ENCODE results near the gene SOCS1.

DNA sequence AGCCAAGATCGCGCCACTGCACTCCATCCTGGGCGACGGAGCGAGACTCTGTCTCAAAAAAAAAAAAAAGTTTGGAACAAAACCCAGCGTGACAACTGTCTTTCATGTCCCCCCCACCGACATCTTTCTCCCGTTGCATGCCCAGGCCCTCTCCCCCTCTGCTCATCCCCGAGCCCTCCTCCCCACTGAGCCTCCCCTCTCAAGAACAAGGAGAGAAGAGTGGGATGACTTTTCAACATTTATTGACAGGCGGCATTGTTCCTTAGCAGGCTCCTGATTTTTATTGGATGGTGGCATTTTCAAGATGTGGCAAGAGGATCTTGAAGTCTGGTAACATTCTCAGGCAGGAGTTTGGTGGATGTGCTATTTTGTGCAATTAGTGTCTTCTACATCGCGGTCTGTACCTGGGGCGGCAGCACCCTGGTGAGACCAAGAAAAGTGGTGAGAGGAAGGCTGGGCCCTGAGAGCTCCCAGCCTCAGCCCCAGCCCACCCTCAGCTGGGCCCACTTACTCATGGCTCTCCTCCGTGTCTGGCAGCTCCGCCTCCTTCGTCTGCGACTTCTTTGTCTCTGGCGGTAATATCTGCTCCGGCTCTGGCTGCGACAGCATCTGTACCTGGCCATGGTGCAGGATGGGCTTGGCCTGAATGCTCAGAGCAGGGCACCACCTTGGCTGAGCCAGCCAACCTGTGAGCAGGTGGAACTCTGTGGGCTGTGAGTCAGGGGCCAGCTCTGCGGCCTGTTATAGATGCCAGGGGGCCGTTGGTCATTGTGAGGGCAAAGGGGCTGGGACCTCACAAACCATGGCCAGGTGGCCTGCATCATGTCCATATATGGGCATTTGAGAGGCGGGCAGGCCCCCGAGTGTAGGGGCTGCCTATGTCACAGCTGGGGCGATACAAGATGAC is 24.9 kb upstream of the SOCS1 start, which contains the start of gene PRM1:
- TF ChIP-seq, protein P1, sequence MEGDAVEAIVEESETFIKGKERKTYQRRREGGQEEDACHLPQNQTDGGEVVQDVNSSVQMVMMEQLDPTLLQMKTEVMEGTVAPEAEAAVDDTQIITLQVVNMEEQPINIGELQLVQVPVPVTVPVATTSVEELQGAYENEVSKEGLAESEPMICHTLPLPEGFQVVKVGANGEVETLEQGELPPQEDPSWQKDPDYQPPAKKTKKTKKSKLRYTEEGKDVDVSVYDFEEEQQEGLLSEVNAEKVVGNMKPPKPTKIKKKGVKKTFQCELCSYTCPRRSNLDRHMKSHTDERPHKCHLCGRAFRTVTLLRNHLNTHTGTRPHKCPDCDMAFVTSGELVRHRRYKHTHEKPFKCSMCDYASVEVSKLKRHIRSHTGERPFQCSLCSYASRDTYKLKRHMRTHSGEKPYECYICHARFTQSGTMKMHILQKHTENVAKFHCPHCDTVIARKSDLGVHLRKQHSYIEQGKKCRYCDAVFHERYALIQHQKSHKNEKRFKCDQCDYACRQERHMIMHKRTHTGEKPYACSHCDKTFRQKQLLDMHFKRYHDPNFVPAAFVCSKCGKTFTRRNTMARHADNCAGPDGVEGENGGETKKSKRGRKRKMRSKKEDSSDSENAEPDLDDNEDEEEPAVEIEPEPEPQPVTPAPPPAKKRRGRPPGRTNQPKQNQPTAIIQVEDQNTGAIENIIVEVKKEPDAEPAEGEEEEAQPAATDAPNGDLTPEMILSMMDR (IDR thresholded peaks at IDR 0.05; ENCODE audit: low read length): no peak
- no peak for TF ChIP-seq EZH2 (optimal IDR thresholded peaks at IDR 0.05; ENCODE audit: low read depth, low read length)

All from MM.1S (cell line).